Transverse colon (tissue), 4 donors: ENCODE results near the gene ADIPOQ. TPM values are rescaled to one million over a fixed set of nuclear protein-coding genes. Genes with fewer than 3 reads are reported as not detected.
"Not testable (repeated sequence)": the region's sequence is repeated elsewhere in the genome, so short reads cannot be mapped to it uniquely, and the experiment has no call there.

Experiments
- DNase-seq: peaks from one replicate; pipeline ENCODE4 v3.0.0-alpha.2; 2019
- H3K27ac ChIP-seq, 4 donors: fragments of 200-600 bp; sonication (generic); 2 replicates each; pipeline ENCODE4 v1.5.1; 2016 to 2018; ENCODE audit warnings: inconsistent platforms in 4 of 4
- H3K27me3 ChIP-seq: fragments of 200-600 bp; sonication (generic); 2 replicates; pipeline ENCODE4 v1.5.1; 2017; ENCODE audit warnings: inconsistent platforms
- H3K36me3 ChIP-seq, 4 donors: fragments of 200-600 bp; sonication (generic); 2 replicates each; pipeline ENCODE4 v1.5.1; 2017 to 2019; ENCODE audit warnings: inconsistent platforms in 4 of 4
- H3K4me1 ChIP-seq, 4 donors: fragments of 200-600 bp; sonication (generic); 2 replicates each; pipeline ENCODE4 v1.5.1; 2017 to 2020; ENCODE audit warnings: inconsistent platforms in 4 of 4
- H3K4me3 ChIP-seq, 4 donors: fragments of 200-600 bp; sonication (generic); 1 replicate in 1 of 4; 2 replicates in 3 of 4; pipeline versions ENCODE4 v1.5.1 to v1.6.1; 2017 to 2019; ENCODE audit warnings: inconsistent platforms in 4 of 4
- H3K9me3 ChIP-seq, 2 donors: fragments of 200-600 bp; sonication (generic); 2 replicates each; pipeline ENCODE4 v1.5.1; 2017 to 2019; ENCODE audit warnings: inconsistent platforms in 2 of 2
- EP300 ChIP-seq: sonication (generic); formaldehyde crosslinking; IDR thresholded peaks from one replicate; pipeline ENCODE4 v1.6.1; 2017; ENCODE audit warnings: antibody characterized with exemption, low read depth
- POLR2A ChIP-seq: fragments of 450-650 bp; IDR thresholded peaks from one replicate; pipeline ENCODE4 v1.6.1; 2016; ENCODE audit warnings: antibody characterized with exemption, mild to moderate bottlenecking, moderate library complexity
- POLR2AphosphoS5 ChIP-seq, 3 donors: sonication (generic); formaldehyde crosslinking; IDR thresholded peaks; one replicate each; pipeline ENCODE4 v1.6.1; 2016; ENCODE audit warnings: antibody characterized with exemption in 3 of 3
- WGBS, 2 donors: methylation state at CpG; one replicate each; pipeline ENCODE4 v1.1.5; 2018; ENCODE audit warnings: low coverage in 1 of 2; 5-methylcytosine and 5-hydroxymethylcytosine counted together
- in situ Hi-C, 4 donors: fragments of 200-750 bp; cut with MboI; loops; one replicate each; pipeline versions ENCODE4 v1.15.0 to v1.15.1; 2017; ENCODE audit warnings: low sequenced_read_pairs in 3 of 4, low pct_ligation_motif_present in 1 of 4, low pct_unique_long_range_greater_than_20kb in 1 of 4
- intact Hi-C: fragments of 100-400 bp; cut with DNase I; formaldehyde crosslinking; loops from one replicate; pipeline ENCODE4 v1.15.1; 2023; ENCODE audit warnings: low total_unique reads
- total RNA-seq, 4 donors: library from RNA; depleted of rRNA; stranded (reverse); fragments of >200 nt; gene quantifications; one replicate each; pipeline ENCODE4 v1.1.0, GENCODE V29; 2016
- TF ChIP-seq, protein P1 (sequence below), 5 experiments: fragments of 200-600 bp in 3 of 5; fragments of 450-650 bp in 2 of 5; sonication (generic) in 3 of 5; IDR thresholded peaks; 1 replicate in 2 of 5; 2 replicates in 3 of 5; pipeline ENCODE4 v1.5.1; 2016 to 2017; ENCODE audit warnings: antibody characterized with exemption in 5 of 5, inconsistent platforms in 3 of 5, mild to moderate bottlenecking in 2 of 5, moderate library complexity in 1 of 5

The ADIPOQ gene
- 10 to 100 TPM in 1 of 4 donors, 1 to 10 TPM in 2, not detected in 1; 4.6 to 11.7 (median 7.5) TPM for total RNA-seq

DNA sequence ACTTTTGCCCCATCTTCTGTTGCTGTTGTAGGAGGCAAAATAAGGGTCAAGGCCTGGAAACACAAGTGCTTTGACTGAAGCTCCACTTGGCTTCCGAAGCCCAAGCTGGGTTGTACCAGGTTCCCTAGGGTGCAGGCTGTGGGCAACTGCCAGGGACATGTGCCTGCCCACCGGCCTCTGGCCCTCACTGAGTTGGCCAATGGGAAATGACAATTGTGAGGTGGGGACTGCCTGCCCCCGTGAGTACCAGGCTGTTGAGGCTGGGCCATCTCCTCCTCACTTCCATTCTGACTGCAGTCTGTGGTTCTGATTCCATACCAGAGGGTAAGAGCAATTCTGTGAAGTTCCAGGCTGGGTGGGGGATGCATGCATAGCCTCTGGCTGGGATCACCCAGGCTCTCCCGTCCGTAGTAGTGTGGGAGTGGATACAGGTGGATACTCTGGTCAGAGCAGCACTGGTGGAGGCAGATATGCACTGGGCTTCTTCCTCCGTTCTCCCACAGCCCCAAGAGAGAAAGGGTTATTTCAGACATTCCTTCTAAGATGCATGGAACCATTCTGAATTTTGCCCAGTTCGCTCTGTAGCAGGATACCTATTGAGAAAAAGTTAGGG is at the start of gene ADIPOQ:
Gene ADIPOQ, plus strand, starts transcription at position 285 of the 613 bp plus-strand sequence. CDS start 10,349 bp downstream, outside the sequence.
- Histone ChIP-seq H3K27me3 (peaks cover 15% of the 10 kb centered on the region), H3K9me3 (no peaks in the 10 kb centered on the region), H3K4me3 (no peak within 1 kb of the TSS), H3K4me1 (no peaks in the 10 kb centered on the region), H3K36me3 (no peaks in the 10 kb centered on the region), H3K27ac (no peak within 1 kb of the TSS)
- TF ChIP-seq POLR2A (no peak), EP300 (no peak), POLR2AphosphoS5 (IDR thresholded peaks at IDR 0.05) (no peak)
- TF ChIP-seq, protein P1, sequence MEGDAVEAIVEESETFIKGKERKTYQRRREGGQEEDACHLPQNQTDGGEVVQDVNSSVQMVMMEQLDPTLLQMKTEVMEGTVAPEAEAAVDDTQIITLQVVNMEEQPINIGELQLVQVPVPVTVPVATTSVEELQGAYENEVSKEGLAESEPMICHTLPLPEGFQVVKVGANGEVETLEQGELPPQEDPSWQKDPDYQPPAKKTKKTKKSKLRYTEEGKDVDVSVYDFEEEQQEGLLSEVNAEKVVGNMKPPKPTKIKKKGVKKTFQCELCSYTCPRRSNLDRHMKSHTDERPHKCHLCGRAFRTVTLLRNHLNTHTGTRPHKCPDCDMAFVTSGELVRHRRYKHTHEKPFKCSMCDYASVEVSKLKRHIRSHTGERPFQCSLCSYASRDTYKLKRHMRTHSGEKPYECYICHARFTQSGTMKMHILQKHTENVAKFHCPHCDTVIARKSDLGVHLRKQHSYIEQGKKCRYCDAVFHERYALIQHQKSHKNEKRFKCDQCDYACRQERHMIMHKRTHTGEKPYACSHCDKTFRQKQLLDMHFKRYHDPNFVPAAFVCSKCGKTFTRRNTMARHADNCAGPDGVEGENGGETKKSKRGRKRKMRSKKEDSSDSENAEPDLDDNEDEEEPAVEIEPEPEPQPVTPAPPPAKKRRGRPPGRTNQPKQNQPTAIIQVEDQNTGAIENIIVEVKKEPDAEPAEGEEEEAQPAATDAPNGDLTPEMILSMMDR (IDR thresholded peaks at IDR 0.05), result no peak
- DNase-seq, result no peak
- intact Hi-C loops, result loop anchor here (10.0 kb wide), 1 partner anchor 322 kb away; no protein-coding TSS in a partner anchor
- 87 to 100% methylated on average over 1 to 7 of the region's 7 CpGs for WGBS, 2 donors
- in situ Hi-C loops, result loop anchor here in 3 of 4 donors (10.0 to 25.0 kb wide), 2 partner anchors 320 to 322 kb away; no protein-coding TSS in a partner anchor

DNA sequence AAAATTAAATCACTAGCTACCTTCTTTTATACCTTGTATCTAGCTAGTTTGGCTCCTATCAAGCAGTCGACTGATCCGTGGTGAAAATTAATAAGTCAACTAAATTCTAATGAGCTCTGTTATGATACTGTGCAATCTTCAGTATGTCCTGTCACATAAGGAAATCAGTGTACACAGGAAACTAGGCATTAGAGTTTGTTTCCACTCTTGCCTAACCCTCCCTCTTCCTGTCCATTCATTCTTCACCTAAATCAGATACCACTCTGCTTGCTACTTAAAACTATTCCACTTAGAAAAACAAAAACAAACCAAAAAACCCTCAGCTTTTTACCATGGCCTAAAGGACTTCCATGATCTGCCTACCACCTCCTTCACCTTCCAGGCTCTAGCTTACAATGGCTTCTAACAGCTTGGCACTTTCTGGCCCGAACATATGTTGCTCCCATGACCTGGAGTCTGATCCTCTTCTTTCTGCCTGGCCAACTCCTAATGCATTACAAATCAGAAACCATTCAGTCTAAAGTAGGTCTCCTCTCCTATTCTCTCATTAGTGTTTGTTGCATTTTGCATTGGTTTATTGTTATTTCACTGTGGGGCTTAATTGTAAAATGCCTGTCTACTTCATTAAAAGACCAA is 44.2 kb upstream of the ADIPOQ start:
- no peak for DNase-seq
- Histone ChIP-seq H3K27ac (no peak overlapping the region), H3K27me3 (no peaks in the 10 kb centered on the region), H3K4me3 (no peak overlapping the region), H3K4me1 (no peaks in the 10 kb centered on the region), H3K9me3 (no peaks in the 10 kb centered on the region), H3K36me3 (peaks cover 0 to 22% (median 3%) of the 10 kb centered on the region in 4 donors)
- TF ChIP-seq, protein P1 (IDR thresholded peaks at IDR 0.05), result no peak
- TF ChIP-seq POLR2AphosphoS5 (IDR thresholded peaks at IDR 0.05), result no peak
- no peak for TF ChIP-seq POLR2A
- TF ChIP-seq EP300, result no peak
- intact Hi-C loops (no loop called here), in situ Hi-C loops (loop anchor here in 1 of 4 donors (25.0 kb wide), 1 partner anchor 686 kb away; the partner anchor contains the start of gene ETV5)
- 87% methylated on average over 3 of the region's 3 CpGs for WGBS, 2 donors

DNA sequence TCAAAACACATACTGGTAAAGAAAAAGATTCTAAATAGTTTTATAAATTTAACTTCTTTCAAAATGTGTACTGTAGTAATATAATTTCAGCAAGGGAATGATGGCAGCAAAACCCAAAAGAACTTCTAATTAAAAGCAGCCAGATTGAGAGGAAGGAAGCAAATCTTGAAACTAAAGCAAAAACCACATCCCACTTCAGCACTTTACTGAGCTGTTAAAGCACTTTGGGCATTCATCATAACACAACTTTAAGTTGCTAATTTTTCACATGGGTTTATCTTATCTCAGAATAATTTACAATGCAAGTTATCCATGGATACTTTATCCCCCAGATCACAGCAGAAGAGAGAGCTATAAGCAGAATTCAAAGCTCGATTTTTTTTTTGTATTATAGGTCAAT is 42.2 kb upstream of the ADIPOQ start:
- in situ Hi-C loops, result loop anchor here in 3 of 4 donors (25.0 kb wide), 2 partner anchors 188 to 813 kb away; partner anchors contain the start of gene AHSG (in 2 of the 3)
- intact Hi-C loops, result no loop called here
- Histone ChIP-seq H3K9me3 (no peaks in the 10 kb centered on the region), H3K27ac (no peak overlapping the region), H3K4me1 (peaks cover 1 to 7% (median 3%) of the 10 kb centered on the region in 4 donors), H3K36me3 (peaks cover 0 to 22% (median 3%) of the 10 kb centered on the region in 4 donors), H3K4me3 (no peak overlapping the region), H3K27me3 (no peaks in the 10 kb centered on the region)
- 65 to 89% methylated on average over 1 of the region's 1 CpG for WGBS, 2 donors
- DNase-seq, result no peak
- TF ChIP-seq POLR2A (no peak), POLR2AphosphoS5 (IDR thresholded peaks at IDR 0.05) (no peak), EP300 (no peak)
- TF ChIP-seq, protein P1 (IDR thresholded peaks at IDR 0.05), result no peak

DNA sequence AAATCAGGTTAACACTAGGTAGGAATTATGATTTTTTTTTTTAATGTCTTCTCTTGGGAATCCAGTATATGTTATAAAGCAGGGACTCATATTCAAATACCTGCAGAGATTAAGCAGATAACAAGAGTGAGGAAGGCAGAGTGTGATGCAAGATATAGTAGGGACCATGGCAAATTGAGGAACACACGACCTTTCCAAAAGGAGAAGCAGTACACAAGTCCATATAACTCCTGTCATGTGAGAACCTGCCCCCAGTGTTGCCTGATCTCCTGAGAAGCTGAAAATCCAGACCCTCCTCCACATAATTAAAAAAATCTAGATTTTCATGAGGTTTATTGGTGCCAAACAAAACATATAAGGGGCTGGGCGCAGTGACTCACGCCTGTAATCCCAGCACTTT is 39.8 kb upstream of the ADIPOQ start:
- 87 to 100% methylated on average over 2 to 3 of the region's 3 CpGs for WGBS, 2 donors

DNA sequence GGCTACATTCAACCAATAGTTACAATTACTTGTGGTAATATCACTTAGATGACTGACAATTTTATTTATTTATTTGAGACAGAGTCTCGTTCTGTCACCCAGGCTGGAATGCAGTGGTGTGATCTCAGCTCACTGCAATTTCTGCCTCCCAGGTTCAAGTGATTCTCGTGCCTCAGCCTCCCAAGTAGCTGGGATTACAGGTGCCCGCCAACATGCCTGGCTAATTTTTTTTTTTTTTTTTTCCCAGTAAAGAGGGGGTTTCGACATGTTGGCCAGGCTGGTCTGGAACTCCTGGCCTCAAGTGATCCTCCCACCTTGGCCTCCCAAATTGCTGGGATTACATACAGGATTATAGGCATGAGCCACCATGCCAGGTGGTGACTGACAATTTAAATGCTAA is 39.1 kb upstream of the ADIPOQ start:
- H3K27me3 ChIP-seq, H3K4me3 ChIP-seq, intact Hi-C loops, H3K27ac ChIP-seq, H3K9me3 ChIP-seq, DNase-seq: not testable (repeated sequence)
- Histone ChIP-seq H3K36me3 (peaks cover 0 to 13% (median 0%) of the 10 kb centered on the region in 4 donors), H3K4me1 (peaks cover 6 to 20% (median 12%) of the 10 kb centered on the region in 4 donors)
- 13 to 90% methylated on average over 1 to 4 of the region's 4 CpGs for WGBS, 2 donors
- in situ Hi-C loops, result loop anchor here in 3 of 4 donors (25.0 kb wide), 2 partner anchors 191 to 816 kb away; partner anchors contain the start of gene AHSG (in 2 of the 3)

More for the DNA sequence above, 39.8 kb upstream of the ADIPOQ start:
- DNase-seq, result no peak
- Histone ChIP-seq H3K4me3 (no peak overlapping the region), H3K9me3 (no peaks in the 10 kb centered on the region), H3K27me3 (no peaks in the 10 kb centered on the region), H3K27ac (no peak overlapping the region), H3K36me3 (peaks cover 0 to 13% (median 0%) of the 10 kb centered on the region in 4 donors), H3K4me1 (peaks cover 6 to 20% (median 12%) of the 10 kb centered on the region in 4 donors)
- TF ChIP-seq POLR2AphosphoS5 (IDR thresholded peaks at IDR 0.05) (no peak), POLR2A (no peak), EP300 (no peak)
- TF ChIP-seq, protein P1 (IDR thresholded peaks at IDR 0.05), result no peak
- intact Hi-C loops (no loop called here), in situ Hi-C loops (loop anchor here in 3 of 4 donors (25.0 kb wide), 2 partner anchors 190 to 815 kb away; partner anchors contain the start of gene AHSG (in 2 of the 3))
